Fibroblast of villous mesenchyme (primary cell): ENCODE data around the gene INAFM1. TPM values are rescaled to one million over a fixed set of nuclear protein-coding genes. Genes with fewer than 3 reads are reported as not detected.
A peak's percentile ranks its signal among the peaks of the same experiment; 100 is the strongest.

Experiments used
- DNase-seq: peaks from one replicate; pipeline ENCODE4 v3.0.0-alpha.2; 2010; ENCODE audit warnings: low read depth
- H3K4me3 ChIP-seq: 2 replicates; pipeline ENCODE4 v1.5.1; 2011; ENCODE audit warnings: low read depth, mild to moderate bottlenecking, low read length
- CTCF ChIP-seq: IDR thresholded peaks from 2 replicates; pipeline ENCODE4 v1.5.1; 2012; ENCODE audit warnings: low read depth, mild to moderate bottlenecking, low read length; ENCODE audit not compliant: insufficient read depth
- total RNA-seq: library from RNA; depleted of rRNA; stranded (reverse); fragments of >200 nt; gene quantifications from 2 replicates; pipeline ENCODE4 v1.2.3, GENCODE V29; 2012

Gene INAFM1
- total RNA-seq, 1 donor = 2.6 TPM

GRCh38 chr19:47236072-47236675, 38.5 kb upstream of the INAFM1 start:
- DNase-seq = no peak
- H3K4me3 ChIP-seq = no peak overlapping the region
- no peak for TF ChIP-seq CTCF

GRCh38 chr19:47239152-47239551, 35.5 kb upstream of the INAFM1 start:
- DNase-seq = no peak
- TF ChIP-seq CTCF = no peak
- peak overlapping the region; percentile 45 for H3K4me3 ChIP-seq

- no peak overlapping the region for H3K4me3 ChIP-seq
- DNase-seq = peak; percentile 42
- TF ChIP-seq CTCF = no peak
Observed at GRCh38 chr19:47239610-47240296, 34.9 kb upstream of the INAFM1 start.

- DNase-seq = no peak
- H3K4me3 ChIP-seq = no peak overlapping the region
- no peak for TF ChIP-seq CTCF
Observed at GRCh38 chr19:47240556-47240955, 34.1 kb upstream of the INAFM1 start.

GRCh38 chr19:47240996-47241918, 33.4 kb upstream of the INAFM1 start:
- peak; percentile 72 for DNase-seq
- H3K4me3 ChIP-seq = no peak overlapping the region
- TF ChIP-seq CTCF = no peak

GRCh38 chr19:47241919-47242577, 32.6 kb upstream of the INAFM1 start:
- H3K4me3 ChIP-seq = no peak overlapping the region
- TF ChIP-seq CTCF = no peak
- DNase-seq = no peak
